Keratinocyte (primary cell): Measurements from ENCODE around the gene ACOT6.

Experiments used
- EZH2 ChIP-seq: IDR thresholded peaks from one replicate; pipeline ENCODE4 v1.6.1; 2012; ENCODE audit warnings: inconsistent platforms, mild to moderate bottlenecking, low read length, moderate library complexity
- TF ChIP-seq, protein P1 (sequence below), 3 experiments: IDR thresholded peaks in 1 of 3; conservative IDR thresholded peaks in 1 of 3; optimal IDR thresholded peaks in 1 of 3; 2 replicates in 2 of 3; 3 replicates in 1 of 3; pipeline versions ENCODE3 to v1.5.1; 2011; ENCODE audit warnings: low read length in 3 of 3, mild to moderate bottlenecking in 3 of 3, moderate library complexity in 2 of 3, control low read depth in 1 of 3, inconsistent platforms in 1 of 3; ENCODE audit not compliant: insufficient read depth in 2 of 3; ENCODE audit errors: extremely low read depth in 1 of 3

DNA sequence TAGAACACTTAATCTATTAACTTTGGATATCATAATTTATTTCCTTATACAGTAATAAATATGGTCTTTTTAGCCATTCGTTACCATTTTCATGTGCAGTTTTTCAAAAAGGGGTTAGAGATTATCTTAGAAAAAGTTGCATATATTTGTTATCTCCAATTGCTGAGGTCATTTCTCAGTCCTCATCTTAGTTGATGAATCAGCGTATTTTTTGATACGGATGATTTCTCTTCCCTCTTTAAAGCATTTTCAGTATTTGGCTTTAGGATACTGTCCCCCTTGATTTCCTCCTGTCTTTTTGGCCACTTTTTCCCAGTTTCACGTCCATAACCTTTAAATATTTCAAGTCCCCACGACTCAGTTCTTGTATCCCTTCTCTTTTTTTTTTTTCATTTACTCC lies 54.3 kb downstream of the ACOT6 start:
- TF ChIP-seq, protein P1, sequence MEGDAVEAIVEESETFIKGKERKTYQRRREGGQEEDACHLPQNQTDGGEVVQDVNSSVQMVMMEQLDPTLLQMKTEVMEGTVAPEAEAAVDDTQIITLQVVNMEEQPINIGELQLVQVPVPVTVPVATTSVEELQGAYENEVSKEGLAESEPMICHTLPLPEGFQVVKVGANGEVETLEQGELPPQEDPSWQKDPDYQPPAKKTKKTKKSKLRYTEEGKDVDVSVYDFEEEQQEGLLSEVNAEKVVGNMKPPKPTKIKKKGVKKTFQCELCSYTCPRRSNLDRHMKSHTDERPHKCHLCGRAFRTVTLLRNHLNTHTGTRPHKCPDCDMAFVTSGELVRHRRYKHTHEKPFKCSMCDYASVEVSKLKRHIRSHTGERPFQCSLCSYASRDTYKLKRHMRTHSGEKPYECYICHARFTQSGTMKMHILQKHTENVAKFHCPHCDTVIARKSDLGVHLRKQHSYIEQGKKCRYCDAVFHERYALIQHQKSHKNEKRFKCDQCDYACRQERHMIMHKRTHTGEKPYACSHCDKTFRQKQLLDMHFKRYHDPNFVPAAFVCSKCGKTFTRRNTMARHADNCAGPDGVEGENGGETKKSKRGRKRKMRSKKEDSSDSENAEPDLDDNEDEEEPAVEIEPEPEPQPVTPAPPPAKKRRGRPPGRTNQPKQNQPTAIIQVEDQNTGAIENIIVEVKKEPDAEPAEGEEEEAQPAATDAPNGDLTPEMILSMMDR (optimal IDR thresholded peaks at IDR 0.05 in 1 of 3, IDR thresholded peaks at IDR 0.05 in 1 of 3, conservative IDR thresholded peaks at IDR 0.05 in 1 of 3; ENCODE audit: extremely low read depth in 1 of 3, insufficient read depth in 2 of 3, low read length in 3 of 3), result no peak
- no peak for TF ChIP-seq EZH2
